ENCODE results near the gene NR1H2.
"Not testable (repeated sequence)": the region's sequence is repeated elsewhere in the genome, so short reads cannot be mapped to it uniquely, and the experiment has no call there.

Gene NR1H2

DNA sequence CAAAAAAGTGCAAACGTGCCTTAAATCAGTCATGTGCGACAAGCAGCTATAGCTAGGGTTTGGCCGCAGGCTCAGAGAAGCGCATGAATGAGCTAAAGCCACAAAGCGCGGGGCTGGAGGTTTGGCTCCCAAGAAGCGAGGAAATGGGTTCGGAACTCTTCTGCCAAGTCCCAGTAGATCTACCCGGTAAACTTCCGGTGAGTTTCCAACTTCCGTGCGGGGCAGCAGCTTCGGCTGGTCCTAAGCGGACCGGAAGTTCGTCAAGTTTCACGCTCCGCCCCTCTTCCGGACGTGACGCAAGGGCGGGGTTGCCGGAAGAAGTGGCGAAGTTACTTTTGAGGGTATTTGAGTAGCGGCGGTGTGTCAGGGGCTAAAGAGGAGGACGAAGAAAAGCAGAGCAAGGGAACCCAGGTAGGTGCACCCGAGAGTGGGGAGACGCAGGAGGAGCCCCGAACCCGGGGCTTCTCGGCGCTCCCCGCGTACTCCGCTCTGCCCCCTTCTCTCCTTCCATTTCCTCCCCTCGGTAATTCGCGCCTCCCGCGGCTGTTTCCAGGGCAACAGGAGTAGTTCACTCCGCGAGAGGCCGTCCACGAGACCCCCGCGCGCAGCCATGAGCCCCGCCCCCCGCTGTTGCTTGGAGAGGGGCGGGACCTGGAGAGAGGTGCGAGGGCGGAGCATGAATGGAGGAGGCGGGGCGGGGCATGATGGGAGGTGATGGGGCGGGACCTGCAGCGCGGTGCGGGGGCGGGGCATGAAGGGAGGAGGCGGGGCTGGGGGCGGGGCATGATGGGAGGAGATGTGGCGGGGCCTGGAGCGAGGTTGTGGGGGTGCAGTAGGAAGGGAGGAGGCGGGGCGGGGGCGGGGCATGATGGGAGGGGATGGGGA lies at the start of gene NR1H2:
Gene NR1H2 (plus strand): TSS at position 292 of the 885 bp plus-strand sequence. CDS start 1,149 bp downstream, outside the sequence.
- DNase-seq (ENCODE audit: low read depth): peak; percentile 88

- DNase-seq (ENCODE audit: low read depth): no peak
Measured at GRCh38 chr19:50327013-50327412, 49.2 kb upstream of the NR1H2 start.

DNA sequence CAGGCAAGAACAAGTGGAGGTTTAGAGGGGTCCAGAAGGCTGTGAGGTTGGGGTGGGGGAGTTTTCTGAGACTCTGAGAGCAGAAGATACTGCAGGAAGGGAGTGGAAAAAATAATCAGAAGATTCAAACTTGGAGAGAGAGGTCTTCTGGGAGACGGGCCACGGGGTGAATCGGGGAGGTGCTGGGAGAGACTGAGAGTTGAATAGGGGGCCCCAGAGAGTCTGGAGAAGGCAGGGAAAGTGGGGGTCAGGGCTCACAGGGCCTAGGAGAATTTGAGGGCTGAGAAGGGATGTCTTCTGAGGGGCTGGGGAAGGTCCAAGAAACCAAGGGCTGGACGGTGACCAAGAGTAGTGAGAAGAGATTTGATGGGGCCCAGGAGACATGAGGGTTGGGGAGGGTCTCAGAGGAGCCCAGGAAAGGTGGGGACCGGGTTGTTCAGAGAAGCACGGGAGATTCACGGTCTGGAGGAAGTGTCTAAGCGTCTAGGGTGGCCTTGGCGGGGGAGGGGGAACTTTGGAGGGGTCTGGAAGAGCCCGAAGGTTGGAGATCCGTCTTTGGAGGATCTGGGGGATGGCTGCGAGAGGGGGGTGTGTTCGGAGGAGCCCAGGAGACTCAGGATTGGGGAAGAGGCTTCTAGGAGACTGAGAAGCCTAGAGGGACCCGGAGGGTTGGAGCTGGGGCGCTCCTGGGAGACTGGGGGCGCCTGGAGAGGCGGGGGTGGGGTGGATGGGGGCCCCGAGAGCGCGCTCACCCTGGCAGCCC lies 48.6 kb upstream of the NR1H2 start:
- no peak for DNase-seq (ENCODE audit: low read depth)

- DNase-seq (ENCODE audit: low read depth): no peak
Measured at GRCh38 chr19:50328224-50328872, 47.9 kb upstream of the NR1H2 start.

- no peak for DNase-seq (ENCODE audit: low read depth)
Measured at GRCh38 chr19:50328873-50329145, 47.4 kb upstream of the NR1H2 start.

- DNase-seq (ENCODE audit: low read depth): peak; percentile 93
Measured at GRCh38 chr19:50329146-50329925, 46.9 kb upstream of the NR1H2 start, which contains the start of gene KCNC3. Gene KCNC3 (minus strand): TSS chr19:50329377. CDS start chr19:50329082, 295 bp downstream.

- not testable (repeated sequence) for DNase-seq (ENCODE audit: low read depth)
Measured at GRCh38 chr19:50329926-50330294, 46.3 kb upstream of the NR1H2 start.

DNA sequence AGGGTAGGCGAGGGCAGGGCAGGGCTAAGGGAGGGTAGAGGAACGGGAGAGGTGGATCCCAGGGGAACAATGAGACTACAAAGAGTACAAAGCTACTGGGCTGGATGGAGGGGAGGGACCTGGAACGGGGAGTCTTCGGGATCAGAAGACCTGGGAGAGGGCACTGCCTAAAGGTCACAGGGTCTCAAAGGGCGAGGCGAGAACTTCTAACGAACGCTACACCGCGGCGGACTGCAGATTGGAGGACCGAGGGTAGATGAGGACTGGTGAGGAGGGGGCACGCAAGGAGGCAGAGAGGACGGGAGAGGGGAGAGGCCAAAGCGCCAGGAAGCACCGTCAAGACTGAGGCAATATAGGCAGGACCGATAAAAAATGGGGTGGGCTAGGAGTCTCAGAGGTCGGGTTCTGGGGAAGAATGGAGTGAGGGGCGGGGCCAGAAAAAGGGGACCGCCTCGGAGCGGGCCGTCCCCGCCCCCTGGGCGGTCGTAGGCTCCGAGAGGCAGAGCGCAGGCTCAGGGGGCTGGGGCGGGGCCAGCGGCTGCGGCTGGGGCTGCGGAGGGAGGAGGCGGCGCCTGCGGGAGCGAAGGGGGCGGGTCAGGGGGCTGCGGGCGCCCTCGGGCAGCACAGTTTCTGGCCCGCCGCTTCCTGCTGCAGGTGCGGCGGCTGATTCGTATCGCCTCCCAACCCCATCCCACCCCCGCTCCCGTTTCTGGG lies 45.7 kb upstream of the NR1H2 start:
- peak; percentile 72 for DNase-seq (ENCODE audit: low read depth)

GRCh38 chr19:50331221-50331993 lies 44.9 kb upstream of the NR1H2 start:
- no peak for DNase-seq (ENCODE audit: low read depth)

DNA sequence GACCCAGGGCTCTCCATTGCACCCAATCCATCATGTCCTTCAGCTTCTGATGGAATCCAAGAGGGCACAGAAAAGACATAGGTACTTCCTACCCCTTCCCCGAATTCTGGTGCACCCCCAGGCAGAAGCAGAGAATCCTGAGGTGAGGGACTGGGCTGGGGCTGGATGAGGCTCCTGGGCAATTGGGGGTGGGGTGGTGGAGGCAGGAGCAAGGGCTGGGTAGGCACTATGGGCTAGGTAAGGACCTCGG lies 44.3 kb upstream of the NR1H2 start:
- DNase-seq (ENCODE audit: low read depth): no peak

GRCh38 chr19:50332244-50333038 lies 43.8 kb upstream of the NR1H2 start:
- DNase-seq (ENCODE audit: low read depth): no peak

DNA sequence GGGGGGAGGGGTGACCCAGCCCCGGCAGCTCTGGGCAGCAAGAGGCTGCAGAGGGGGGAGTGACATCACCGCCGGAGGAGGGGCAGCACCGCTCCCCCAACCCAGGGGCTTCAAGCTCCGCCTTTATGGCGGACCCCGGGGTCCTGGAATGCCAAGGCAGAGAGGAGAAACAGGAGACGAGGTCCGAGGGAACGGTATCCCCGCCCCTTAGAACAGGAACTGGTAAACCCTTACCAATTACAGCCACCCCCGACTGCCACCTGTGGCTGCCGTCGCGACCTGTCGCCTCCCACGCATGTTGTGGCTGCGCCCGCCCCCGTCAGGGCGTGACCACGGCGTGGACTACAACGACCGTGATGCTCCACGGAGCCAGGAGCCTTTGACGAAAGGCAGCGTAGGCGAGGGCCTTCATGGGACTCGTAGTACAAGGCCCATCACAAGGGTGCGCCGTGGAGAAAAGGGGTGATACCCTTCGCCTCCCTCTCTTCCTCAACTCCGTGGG lies 43.0 kb upstream of the NR1H2 start:
- peak; percentile 83 for DNase-seq (ENCODE audit: low read depth)

- DNase-seq (ENCODE audit: low read depth): peak; percentile 59
Measured at GRCh38 chr19:50333737-50334617, 42.3 kb upstream of the NR1H2 start.

- DNase-seq (ENCODE audit: low read depth): no peak
Measured at GRCh38 chr19:50334741-50335421, 41.4 kb upstream of the NR1H2 start.

DNA sequence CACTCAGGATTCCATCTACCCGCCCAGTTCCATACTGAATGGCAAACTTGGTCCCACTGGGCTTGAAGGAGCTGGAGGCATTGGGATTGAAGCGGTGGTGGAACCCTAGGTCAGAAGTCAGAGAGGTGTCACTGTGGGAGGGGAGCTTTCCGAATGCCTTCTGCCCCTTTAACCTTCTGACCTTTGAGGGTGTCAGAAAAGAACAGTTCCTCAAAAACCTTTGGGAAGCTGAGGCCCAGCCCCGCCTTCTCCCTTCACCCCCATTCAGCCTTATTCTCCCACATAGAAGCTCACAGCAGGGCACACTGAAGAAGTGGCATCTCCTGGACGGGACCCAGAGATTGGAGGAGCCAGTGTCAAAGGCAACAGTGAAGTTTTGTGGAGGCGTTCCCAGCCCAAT lies 39.2 kb upstream of the NR1H2 start:
- DNase-seq (ENCODE audit: low read depth): not testable (repeated sequence)

DNA sequence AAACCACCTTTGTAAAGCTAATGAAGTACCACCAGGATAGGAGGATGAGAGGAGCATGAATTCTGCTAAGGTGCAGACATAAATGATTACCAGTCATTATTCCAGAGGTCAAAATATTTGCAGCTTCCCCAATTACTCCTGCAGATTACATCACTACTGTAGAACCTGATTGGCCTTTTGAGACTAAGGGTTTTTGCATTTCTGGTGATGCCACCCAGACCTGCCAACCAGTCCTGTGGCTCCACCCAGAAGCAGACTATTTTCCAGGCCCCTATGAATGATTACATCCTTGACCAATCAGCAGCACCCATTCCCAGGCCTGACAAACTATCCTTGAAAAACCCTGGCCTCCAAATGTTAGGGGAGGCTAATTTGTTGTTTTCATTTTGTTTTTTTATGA lies 35.9 kb upstream of the NR1H2 start:
- no peak for DNase-seq (ENCODE audit: low read depth)

DNA sequence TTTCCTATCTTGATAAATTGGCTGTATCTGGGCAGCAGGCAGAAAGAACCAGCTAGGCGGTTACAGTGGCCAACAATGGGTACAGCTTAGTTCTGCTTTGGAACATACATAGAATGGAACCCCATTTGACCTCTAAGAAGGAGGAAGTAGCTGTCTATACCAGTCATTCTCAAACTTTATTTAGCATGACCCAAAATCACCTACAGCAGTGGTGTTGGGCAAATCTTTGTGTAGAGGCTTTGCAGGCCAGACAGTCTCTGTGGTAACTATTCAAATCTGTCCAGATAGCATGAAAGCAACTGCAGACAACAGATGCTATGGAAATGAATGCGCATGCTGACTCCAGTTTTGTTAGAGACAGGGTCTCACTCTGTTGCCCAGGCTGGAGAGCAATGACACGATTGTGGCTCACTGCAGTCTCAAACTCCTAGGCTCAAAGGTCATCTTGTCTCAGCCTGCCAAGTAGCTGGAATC lies 35.1 kb upstream of the NR1H2 start:
- no peak for DNase-seq (ENCODE audit: low read depth)
